GM12878 (cell line): ENCODE data around the gene NR1D1. TPM values are rescaled to one million over a fixed set of nuclear protein-coding genes. Genes with fewer than 3 reads are reported as not detected.

Experiments used
- BHLHE40 ChIP-seq, 2 experiments: fragments of 450-650 bp in 1 of 2; IDR thresholded peaks; 2 replicates each; pipeline ENCODE4 v1.6.1; 2011 to 2017; ENCODE audit warnings: low read depth in 2 of 2, borderline replicate concordance in 1 of 2, improper control_type of control experiment in 1 of 2, low read length in 1 of 2, mild to moderate bottlenecking in 1 of 2
- CHD1 ChIP-seq: IDR thresholded peaks from 2 replicates; pipeline ENCODE4 v1.6.1; 2012; ENCODE audit warnings: low read depth, low read length, improper control_type of control experiment
- ESRRA ChIP-seq: IDR thresholded peaks from 2 replicates; pipeline ENCODE4 v1.6.1; 2012; ENCODE audit warnings: mild to moderate bottlenecking, low read length, improper control_type of control experiment
- GATAD2B ChIP-seq: fragments of 450-650 bp; conservative IDR thresholded peaks from 2 replicates; pipeline ENCODE4 v1.6.1; 2017; ENCODE audit warnings: low read depth, mild to moderate bottlenecking, moderate library complexity
- IKZF1 ChIP-seq: fragments of 450-650 bp; conservative IDR thresholded peaks from 2 replicates; pipeline ENCODE4 v1.6.1; 2017; ENCODE audit warnings: antibody characterized with exemption, mild to moderate bottlenecking
- MTA3 ChIP-seq: IDR thresholded peaks from 2 replicates; pipeline ENCODE4 v1.6.1; 2012; ENCODE audit warnings: low read length, inconsistent platforms, borderline replicate concordance
- MYB ChIP-seq: fragments of 150-350 bp; IDR thresholded peaks from 2 replicates; pipeline ENCODE4 v1.6.1; 2014; ENCODE audit warnings: mild to moderate bottlenecking, low read depth, low read length, borderline replicate concordance
- POLR2AphosphoS5 ChIP-seq: IDR thresholded peaks from 2 replicates; pipeline ENCODE4 v1.6.1; 2011; ENCODE audit warnings: mild to moderate bottlenecking, low read length, inconsistent platforms
- SMARCA5 ChIP-seq: fragments of 450-650 bp; IDR thresholded peaks from 2 replicates; pipeline ENCODE4 v1.6.1; 2017; ENCODE audit warnings: mild to moderate bottlenecking
- SMC3 ChIP-seq: IDR thresholded peaks from 2 replicates; pipeline ENCODE4 v1.6.1; 2011; ENCODE audit warnings: low read length, improper control_type of control experiment, borderline replicate concordance
- SREBF1 ChIP-seq: IDR thresholded peaks from 2 replicates; pipeline ENCODE4 v1.6.1; 2012; ENCODE audit warnings: mild to moderate bottlenecking, low read length
- TBL1XR1 ChIP-seq: IDR thresholded peaks from 2 replicates; pipeline ENCODE4 v1.6.1; 2012; ENCODE audit warnings: low read depth, low read length, improper control_type of control experiment
- polyA plus RNA-seq, 11 experiments: library from polyadenylated mRNA; depleted of rRNA in 4 of 11; unstranded in 6 of 11; stranded (reverse) in 5 of 11; fragments of >200 nt; fragmentation: Nextera tagmentation in 4 of 11; fragmentation: Illumina TruSeq in 1 of 11; extraction: Ambion mirVana in 4 of 11; extraction: Trizol in 1 of 11; gene quantifications; 1 replicate in 1 of 11; 2 replicates in 10 of 11; pipeline versions ENCODE4 v1.2.1 to v1.2.3, GENCODE V29; 2011 to 2016; ENCODE audit warnings: inconsistent platforms in 2 of 11, missing spikeins in 2 of 11, low read depth in 1 of 11
- total RNA-seq, 4 experiments: library from RNA; depleted of rRNA in 3 of 4; stranded (reverse); fragments of >200 nt in 3 of 4; fragmentation: Illumina TruSeq in 1 of 4; extraction: Trizol in 1 of 4; gene quantifications; 2 replicates each; pipeline versions ENCODE4 v1.2.1 to v1.2.3, GENCODE V29; 2013 to 2021
- TF ChIP-seq, protein P1 (sequence below), 3 experiments: IDR thresholded peaks in 2 of 3; conservative IDR thresholded peaks in 1 of 3; 2 replicates each; pipeline ENCODE4 v1.5.1; 2011; ENCODE audit warnings: low read depth in 3 of 3, low read length in 3 of 3, mild to moderate bottlenecking in 3 of 3, control low read depth in 2 of 3, moderate library complexity in 2 of 3, inconsistent platforms in 1 of 3, mixed read lengths in 1 of 3; ENCODE audit not compliant: control insufficient read depth in 2 of 3, insufficient read depth in 1 of 3; ENCODE audit errors: extremely low read depth in 1 of 3
- TF ChIP-seq, protein P2 (sequence below): IDR thresholded peaks from 2 replicates; pipeline ENCODE4 v1.6.1; 2011; ENCODE audit warnings: borderline replicate concordance, low read depth, mild to moderate bottlenecking, moderate library complexity, low read length; ENCODE audit not compliant: insufficient read depth, poor library complexity, severe bottlenecking

Gene NR1D1
- total and polyA plus RNA-seq, 10 of the 15 experiments (the other 5 are each of a cell fraction or from before 2014, with no cell fraction given): 0.10 to 3.4 (median 0.94) TPM

DNA sequence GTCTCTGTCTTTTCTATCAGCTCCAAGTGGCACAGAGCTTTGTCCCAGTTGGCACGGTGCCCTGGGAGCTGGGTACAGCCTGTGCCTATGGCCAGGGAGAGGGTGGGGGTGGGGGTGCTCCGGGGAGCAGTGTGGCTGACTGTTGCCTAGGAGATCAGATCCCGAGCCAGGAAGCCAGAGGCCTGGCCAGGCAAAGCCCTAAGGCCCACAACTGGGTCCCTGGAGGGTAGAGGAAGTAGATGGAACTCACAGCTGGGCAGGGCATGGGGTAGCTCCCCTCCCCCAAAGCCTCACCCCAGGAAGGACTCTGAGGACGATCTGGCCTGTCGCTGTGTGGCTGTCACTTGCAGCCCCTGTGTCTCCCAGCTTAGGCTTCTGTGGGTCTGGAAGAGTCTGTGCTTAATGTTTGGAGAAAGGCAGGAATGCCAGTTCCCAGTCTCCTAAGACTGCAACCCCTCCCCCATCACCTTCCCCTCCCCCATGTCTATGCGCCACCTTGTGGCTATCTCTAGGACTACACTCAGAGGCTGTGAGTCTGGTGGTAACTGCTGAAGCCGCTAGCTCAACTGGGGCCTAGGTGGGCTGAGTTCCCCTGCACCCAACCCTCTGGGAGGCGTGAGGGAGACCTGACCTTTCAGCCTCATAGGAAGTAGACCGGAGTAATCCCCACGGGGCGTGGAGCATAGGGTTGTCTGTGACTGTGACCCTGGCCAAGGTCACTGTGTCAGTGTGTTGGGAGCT, 25.0 kb downstream of the NR1D1 start (continued):
- TF ChIP-seq BHLHE40 (IDR thresholded peaks at IDR 0.05; ENCODE audit: borderline replicate concordance in 1 of 2, low read depth in 2 of 2, low read length in 1 of 2): peak; percentile 18 to 39; a peak in 2 of 4 replicates
- TF ChIP-seq SREBF1: 0 out of 2 replicates have a peak, but pooled peaks have one; percentile 24
- no peak for TF ChIP-seq MYB
- TF ChIP-seq GATAD2B: 0 out of 2 replicates have a peak, but pooled peaks have one; percentile 62
- TF ChIP-seq IKZF1: peak; percentile 43; the same call in 1 of the 2 replicates
- peak; percentile 92 for TF ChIP-seq TBL1XR1
- TF ChIP-seq CHD1: no peak
- no peak for TF ChIP-seq POLR2AphosphoS5
- TF ChIP-seq MTA3: no peak
- TF ChIP-seq, protein P1, sequence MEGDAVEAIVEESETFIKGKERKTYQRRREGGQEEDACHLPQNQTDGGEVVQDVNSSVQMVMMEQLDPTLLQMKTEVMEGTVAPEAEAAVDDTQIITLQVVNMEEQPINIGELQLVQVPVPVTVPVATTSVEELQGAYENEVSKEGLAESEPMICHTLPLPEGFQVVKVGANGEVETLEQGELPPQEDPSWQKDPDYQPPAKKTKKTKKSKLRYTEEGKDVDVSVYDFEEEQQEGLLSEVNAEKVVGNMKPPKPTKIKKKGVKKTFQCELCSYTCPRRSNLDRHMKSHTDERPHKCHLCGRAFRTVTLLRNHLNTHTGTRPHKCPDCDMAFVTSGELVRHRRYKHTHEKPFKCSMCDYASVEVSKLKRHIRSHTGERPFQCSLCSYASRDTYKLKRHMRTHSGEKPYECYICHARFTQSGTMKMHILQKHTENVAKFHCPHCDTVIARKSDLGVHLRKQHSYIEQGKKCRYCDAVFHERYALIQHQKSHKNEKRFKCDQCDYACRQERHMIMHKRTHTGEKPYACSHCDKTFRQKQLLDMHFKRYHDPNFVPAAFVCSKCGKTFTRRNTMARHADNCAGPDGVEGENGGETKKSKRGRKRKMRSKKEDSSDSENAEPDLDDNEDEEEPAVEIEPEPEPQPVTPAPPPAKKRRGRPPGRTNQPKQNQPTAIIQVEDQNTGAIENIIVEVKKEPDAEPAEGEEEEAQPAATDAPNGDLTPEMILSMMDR (IDR thresholded peaks at IDR 0.05 in 2 of 3, conservative IDR thresholded peaks at IDR 0.05 in 1 of 3; ENCODE audit: control insufficient read depth in 2 of 3, extremely low read depth in 1 of 3, insufficient read depth in 1 of 3, low read depth in 3 of 3, low read length in 3 of 3): peak; percentile 72 to 91 (median 81)
- TF ChIP-seq, protein P2, sequence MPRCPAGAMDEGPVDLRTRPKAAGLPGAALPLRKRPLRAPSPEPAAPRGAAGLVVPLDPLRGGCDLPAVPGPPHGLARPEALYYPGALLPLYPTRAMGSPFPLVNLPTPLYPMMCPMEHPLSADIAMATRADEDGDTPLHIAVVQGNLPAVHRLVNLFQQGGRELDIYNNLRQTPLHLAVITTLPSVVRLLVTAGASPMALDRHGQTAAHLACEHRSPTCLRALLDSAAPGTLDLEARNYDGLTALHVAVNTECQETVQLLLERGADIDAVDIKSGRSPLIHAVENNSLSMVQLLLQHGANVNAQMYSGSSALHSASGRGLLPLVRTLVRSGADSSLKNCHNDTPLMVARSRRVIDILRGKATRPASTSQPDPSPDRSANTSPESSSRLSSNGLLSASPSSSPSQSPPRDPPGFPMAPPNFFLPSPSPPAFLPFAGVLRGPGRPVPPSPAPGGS: no peak
- TF ChIP-seq ESRRA: no peak
- TF ChIP-seq SMARCA5: 0 out of 2 replicates have a peak, but pooled peaks have one; percentile 39
- peak; percentile 69 for TF ChIP-seq SMC3
